ENCODE measurements around the gene RHAG.
"Not testable (repeated sequence)": the region's sequence is repeated elsewhere in the genome, so short reads cannot be mapped to it uniquely, and the experiment has no call there.

The RHAG gene

DNA sequence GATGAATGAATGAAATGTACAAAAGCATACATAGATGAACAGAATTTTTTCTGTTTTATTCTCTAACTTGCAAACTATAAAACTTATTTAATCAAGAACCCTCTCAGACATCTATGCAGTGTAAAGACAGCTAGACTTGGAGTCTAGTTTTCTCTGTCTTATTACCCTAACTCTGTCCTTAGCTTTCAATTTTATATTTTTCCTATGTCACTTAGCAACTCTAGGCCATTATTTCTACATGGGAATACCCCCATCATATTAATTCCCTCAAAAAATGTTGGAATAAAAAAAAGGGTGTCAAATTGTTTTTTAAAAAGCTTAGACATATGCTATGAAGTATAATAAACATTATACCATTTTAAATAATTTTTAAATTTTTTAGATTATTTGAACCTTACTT lies 1.2 kb downstream of the RHAG start:
- no peak for DNase-seq

DNA sequence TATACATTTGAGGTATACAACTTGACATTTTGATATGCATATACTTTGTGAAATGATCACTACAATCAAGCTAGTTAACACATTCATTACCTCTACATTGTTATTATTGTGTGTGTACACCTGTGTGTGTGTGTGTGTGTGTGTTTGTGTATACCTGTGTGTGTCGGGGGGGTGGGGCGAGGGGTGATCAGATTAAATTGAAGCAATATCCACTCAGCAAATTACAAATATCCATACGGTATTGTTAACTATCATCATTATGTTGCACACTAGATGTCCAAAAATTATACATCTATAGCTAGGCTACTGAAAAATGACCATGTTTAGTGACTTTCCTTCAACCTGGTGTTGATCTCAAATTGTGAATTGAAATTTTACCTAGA lies 1.8 kb downstream of the RHAG start:
- no peak for DNase-seq

DNA sequence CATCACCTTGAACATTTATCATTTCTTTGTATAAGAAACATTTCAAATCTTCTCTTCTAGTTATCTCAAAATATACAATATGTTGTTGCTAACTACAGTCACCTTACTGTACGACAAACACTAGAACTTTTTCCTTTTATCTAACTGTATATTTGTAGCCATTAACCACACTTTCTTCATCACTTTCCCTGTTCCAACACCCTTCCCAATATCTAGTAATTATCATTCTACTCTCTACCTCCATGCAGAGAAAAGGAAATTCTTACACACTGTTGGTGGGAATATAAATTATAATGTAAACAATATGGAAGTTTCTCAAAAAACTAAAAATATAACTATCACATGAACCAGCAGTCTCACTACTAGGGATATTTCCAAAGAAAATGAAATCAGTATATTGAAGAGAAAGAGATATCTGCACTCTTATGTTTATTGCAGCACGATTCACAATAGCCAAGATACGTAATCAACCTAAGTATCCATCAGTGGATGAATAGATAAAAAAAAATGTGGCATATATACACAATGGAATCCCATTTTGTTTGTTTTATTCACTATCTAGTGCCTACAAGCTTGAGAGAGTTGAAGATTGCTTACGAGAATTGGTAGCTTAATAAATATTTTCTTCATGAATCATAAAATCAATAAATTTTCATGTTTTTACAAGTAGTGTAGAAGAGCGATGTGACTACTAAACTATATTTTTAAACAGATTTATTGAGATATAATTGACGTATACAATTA lies 2.4 kb downstream of the RHAG start:
- DNase-seq, result no peak

DNA sequence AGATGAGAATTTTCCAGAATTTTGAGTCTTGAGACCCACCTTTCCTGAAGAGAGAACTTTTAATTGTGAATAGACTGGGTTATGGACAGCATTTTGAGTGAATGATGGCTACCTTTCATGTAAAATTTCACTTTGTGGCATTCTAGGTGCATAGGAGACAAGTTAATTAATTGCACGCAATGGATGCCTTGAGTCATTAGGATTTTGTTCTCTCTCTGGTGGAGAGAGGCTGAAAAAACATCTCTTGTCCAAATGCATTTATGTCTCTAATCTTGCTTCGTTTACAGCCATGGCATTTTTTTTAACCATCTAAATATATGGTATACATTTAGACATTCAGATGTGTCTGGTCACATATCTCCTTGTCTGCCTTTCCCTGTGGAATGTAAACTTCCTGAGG lies 3.1 kb downstream of the RHAG start:
- DNase-seq, result no peak

DNA sequence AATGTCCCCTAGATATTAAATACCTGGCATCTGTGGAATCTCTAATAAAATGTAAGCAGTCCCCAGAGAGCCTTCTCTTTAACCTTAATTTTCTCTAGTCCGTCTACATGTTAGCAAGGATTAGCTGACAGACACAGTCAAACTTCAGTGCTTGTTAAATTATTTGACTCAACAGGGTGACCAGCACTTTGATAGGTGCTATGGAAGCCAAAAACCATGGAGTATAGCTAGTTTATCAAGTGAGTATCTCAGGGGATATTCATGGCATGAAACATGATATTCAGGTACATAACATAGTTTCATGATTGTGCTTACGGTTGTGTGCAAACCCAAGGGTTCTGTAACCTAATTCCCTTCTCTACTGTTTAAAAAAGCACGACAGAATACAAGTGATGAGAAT lies 3.9 kb downstream of the RHAG start:
- no peak for DNase-seq

DNA sequence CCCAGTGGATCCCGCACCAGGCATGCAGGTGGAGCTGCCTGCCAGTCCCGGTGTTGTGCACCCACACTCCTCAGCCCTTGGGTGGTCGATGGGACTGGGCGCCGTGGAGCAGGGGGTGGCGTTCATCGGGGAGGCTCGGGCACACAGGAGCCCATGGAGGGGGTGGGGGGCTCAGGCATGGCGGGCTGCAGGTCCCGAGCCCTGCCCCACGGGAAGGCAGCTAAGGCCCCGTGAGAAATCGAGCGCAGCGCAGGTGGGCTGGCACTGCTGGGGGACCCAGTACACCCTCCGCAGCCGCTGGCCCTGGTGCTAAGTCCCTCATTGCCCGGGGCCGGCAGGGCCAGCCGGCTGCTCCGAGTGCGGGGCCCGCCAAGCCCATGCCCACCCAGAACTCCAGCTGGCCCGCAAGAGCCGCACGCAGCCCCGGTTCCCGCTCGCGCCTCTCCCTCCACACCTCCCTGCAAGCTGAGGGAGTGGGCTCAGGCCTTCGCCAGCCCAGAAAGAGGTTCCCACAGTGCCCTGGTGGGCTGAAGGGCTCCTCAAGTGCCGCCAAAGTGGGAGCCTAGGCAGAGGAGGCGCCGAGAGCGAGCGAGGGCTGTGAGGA lies 7.1 kb downstream of the RHAG start:
- not testable (repeated sequence) for DNase-seq

DNA sequence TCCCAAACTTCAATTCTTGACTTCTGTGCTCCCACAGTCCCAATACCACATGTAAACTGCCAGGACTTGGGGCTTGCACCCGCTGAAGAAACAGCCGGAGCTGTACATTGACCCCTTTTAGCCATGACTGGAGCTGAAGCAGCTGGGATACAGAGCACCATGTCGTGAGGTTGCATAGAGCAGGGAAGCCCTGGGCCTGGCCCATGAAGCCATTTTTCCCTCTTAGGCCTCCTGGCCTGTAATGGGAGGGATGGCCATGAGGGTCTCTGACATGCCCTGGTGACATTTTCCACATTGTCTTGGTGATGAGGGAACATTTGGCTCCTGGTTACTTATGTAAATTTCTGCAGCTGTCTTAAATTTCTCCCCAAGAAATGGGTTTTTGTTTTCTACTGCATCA lies 9.8 kb downstream of the RHAG start:
- DNase-seq, result no peak

DNA sequence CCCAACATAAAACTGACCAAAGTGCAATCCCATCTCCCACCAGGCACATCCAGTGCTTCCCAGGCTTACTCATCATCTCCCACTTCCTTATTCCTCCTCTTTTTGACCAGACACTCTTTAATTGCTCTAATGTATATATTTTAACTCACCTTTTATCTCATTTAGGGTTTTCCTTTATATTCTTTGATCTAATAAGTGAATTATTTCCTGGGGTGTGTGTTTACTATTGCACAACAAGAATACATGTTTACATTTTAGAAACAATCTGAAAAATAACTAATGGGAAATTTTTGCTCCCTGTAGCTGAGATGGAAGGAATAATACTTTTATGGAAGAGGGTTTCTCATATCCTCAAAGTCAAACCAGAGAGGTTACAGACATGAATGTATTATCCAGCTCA lies 18.4 kb downstream of the RHAG start:
- no peak for DNase-seq

DNA sequence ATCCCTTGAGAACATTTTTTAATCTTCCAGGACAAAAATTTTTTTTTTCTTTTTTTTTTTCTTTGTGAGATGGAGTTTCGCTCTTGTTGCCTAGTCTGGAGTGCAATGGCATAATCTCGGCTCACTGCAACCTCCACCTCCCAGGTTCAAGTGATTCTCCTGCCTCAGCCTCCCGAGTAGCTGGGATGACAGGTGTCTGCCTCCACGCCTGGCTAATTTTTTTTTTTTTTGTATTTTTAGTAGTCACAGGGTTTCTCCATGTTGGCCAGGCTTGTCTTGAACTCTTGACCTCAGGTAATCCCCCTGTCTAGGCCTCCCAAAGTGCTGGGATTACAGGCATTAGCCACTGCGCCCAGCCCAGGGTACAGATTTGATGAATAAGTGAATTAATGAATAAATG lies 22.5 kb downstream of the RHAG start:
- not testable (repeated sequence) for DNase-seq

DNA sequence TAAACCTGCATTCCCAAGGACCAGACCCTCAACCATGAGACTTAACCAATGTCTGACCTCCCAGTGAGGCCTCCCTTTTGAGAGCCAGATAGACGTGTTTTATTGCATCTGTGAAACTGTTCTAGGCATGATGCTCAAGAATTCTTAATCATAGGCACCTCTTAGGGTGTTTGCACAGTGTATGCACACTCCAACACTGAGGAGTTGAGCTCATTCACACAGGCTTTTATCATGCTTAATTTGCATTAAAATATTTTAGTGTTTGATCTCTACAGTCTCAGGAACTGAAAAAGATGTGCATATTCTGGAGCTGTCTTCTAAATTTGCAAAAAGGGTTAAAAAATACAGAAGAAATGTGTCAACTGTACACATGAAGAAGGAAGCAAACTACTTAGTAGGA lies 27.4 kb downstream of the RHAG start:
- no peak for DNase-seq

DNA sequence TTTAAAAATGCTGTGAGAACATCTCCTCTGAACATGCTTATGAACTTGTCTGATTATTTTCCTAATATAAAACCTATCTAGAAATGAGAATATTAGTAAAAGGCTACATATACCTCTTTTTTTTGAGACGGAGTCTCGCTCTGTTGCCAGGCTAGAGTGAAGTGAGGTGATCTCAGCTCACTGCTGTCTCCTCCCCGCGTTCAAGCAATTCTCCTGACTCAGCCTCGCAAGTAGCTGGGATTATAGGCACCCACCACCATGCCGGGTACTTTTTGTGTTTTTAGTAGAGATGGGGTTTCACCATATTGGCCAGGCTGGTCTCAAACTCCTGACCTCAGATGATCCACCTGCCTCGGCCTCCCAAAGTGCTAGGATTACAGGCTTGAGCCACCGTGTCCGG lies 28.4 kb downstream of the RHAG start:
- not testable (repeated sequence) for DNase-seq

DNA sequence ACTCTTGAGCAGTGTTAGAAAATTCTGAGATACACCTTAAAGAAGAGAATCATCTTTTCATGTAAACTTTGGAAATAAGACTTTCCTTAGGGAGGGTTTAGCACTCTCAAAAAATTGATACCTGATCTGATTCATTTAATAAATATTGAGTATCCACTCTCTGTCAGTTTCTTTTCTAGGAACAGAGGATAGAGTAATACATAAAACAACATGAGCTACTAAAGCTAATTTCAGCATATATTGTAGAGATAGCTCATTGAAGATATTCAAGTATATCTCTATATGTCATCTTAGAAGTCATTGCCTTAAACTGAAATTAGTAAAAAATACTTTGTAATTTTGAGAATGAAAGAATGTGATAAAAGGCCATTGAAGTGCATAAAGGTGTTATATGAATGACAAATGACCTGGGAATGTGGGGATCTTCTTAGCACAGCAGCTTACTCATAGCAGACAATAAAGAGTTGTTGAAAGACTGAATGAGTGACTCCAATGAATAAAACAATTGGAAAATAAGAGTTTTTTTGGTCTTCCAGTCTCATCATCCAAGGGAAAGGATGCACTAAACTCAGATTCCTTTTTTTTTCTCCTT lies 29.2 kb downstream of the RHAG start:
- no peak for DNase-seq

DNA sequence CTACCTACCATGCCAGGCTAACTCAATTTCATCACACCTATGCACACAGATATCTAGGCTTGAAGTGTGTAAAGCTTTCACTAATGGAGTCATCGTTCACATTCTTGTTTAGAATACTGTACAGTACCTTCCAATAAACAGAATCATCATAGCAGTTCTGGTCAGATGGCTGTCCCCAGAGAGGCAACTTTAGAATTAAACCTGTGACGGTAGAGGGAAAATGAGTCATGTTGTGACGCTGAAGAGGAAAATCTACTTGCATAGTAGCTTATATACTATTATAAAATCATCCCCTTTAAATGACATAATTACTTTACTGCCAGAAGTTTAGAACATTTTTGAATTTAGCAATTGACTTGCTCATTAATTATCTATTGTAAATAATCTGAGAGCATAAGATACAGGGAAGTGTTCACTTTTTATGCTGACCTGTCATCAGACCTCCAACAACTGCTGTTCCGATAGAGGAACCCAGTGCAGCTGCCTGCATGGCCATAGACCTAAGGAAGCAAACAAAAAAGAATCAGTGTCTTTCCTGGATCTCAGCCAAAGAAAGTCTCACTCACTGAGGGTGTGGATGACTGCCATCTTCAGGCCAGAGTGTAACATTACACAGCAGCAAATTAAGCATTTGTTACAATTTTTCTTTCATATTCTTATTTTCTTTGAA lies 29.8 kb downstream of the RHAG start:
- DNase-seq, result peak; percentile 5

DNA sequence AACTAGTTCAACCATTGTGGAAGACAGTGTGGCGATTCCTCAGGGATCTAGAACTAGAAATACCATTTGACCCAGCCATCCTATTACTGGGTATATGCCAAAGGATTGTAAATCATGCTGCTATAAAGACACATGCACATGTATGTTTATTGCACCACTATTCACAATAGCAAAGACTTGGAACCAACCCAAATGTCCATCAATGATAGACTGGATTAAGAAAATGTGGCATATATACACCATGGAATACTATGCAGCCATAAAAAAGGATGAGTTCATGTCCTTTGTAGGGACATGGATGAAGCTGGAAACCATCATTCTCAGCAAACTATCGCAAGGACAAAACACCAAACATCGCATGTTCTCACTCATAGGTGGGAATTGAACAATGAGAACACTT lies 32.6 kb downstream of the RHAG start:
- not testable (repeated sequence) for DNase-seq

DNA sequence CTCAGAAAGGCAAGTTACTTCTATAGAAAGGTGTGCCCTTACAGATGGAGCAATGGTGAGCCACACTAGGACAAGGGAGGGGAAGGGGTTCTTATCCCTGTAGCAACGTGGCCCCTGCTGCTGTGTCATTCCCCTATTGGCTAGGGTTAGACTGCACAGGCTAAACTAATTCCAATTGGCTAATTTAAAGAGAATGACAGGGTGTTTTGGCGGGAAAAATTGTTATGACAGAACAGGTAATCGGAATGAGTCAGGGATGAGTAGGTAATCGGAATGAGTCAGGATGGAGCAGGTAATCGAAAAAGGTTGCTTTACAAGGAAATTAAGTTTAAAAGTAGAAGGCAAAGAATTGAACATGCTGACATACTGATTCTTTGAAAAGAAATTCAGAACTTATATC lies 49.4 kb downstream of the RHAG start:
- DNase-seq, result not testable (repeated sequence)

DNA sequence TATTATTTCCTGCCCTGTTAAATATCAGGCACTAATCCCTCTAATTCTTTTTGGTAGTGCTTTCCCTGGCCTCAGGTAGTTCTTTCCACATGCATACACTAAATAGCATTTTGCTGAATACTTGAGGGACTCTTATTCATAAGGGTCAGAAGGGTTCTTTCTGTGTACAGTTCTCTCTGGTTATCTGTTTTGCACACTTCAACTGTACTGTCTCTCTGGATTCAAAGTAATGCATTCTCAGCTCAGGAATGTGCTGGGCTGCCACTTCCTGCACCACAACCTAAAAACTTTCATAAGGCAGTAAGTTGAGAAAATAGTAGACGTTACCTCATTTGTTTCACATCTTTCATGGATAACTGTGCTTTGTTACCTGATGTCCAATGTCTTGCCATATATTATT lies 54.1 kb downstream of the RHAG start:
- no peak for DNase-seq

DNA sequence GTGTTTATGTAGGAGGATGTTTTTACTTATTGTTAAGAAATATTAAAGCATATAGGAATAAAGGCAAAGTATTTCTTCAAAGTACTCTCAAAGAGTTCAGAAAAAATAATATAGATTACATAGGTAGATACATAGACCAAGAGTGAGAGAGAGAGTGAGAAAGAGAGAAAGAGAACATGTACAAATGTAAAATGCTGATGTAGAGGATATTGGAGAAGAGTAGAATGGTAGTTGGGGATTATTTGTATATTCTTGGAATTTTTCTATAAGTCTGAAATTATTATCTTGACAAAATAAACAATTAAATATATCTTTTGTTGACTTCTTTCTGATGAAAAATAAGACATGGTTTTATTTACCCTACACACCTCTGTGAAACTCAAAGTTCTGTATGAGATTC lies 57.0 kb downstream of the RHAG start:
- DNase-seq, result no peak

DNA sequence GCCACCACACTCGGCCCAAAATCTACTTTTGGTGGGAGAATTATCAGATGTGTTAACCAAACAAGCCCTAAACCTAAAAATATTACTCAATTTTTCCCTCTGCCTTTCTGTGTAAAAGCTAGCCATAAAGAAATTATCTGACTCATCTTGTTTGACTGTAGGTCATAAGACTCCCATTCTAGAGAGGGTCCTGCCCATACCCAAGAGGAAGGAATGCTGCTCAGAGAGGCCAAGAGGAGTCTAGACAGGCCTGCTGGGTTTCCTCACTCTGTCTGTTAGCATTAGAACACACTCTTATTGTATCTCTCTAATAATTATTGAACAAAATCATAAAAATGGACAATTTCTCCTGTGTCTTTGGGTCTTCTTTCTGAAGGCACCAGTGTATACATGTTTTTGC lies 60.0 kb downstream of the RHAG start:
- DNase-seq, result no peak

DNA sequence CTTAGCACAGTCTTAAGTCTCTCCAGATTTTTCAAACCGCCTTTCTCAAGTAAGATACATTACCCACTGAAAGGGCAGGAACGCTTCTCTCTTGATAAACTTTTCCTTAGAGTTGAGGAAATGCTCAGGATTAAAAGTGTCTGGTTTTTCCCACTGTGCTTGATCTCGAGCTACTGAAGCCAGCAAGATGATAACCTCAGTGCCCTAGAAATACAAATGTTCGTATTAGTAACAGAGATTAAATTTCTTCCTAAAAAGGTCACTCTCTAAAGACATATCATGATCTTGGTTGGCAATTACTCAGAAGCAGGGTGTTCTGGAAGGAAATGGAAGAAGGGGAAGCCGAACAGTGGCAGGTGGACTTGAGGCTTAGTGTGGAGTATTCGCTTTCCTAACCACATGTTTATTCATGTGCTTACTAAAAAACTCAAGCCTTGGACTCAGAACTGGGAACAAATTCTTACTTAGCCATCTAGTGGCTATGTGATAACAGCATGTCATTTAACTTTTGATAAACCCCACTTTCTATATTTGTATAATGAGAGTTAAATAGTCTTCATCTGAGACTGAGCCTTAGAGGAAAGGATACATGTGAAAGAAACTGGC lies 66.1 kb downstream of the RHAG start:
- no peak for DNase-seq

DNA sequence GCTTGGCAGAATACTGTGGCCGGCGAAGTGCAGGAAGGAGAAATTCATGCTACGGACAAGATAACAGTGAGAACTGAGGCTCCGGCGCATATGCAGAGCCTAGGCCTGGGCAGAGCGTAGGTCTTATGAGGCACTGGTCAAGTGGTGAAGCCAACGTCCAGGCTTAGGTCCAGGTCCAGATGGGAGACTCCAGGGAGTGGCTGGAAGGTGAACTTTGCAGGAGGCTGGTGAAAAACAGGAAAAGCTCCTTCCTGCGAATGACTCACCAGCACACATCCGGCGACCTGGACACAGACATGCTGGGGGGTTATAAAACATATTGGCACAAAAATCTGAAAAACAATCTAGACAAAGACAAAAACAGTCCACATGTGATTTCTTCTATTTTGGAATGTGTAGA lies 70.8 kb downstream of the RHAG start:
- no peak for DNase-seq

DNA sequence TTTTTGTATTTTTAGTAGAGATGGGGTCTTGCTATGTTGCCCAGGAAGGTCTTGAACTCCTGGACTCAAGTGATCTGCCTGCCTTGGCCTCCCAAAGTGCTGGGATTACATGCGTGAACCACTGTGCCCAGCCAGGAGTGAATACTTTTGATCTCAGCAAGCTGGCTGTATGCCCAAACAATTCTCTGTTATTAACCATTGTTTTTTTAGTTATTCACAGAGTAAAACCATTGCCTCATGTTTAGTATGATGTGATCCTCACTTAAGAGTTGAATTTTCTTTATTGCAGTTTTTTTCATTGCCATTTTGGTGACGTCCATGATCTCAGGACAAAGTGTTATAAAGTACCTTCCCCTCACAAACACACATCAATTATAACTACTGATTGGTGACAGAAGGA lies 71.4 kb downstream of the RHAG start:
- no peak for DNase-seq

DNA sequence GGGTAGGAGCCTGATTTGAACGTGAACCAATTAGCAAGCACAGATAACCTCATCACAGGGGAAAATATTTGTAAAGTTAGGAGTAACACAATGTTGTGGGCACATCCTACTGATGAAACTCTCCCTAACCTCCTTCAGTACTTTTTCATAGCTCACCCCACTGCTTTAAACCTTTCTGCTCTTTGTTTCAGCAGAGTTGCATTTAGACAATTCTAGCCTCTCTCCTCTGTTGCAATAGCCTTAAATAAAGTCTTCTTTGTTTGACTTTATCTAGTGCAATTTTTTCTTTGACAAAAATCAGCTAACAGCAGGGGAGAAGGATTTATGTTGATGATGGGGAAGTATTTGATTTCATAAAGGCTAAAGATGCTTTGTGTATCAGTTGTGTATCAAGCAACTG lies 72.1 kb downstream of the RHAG start:
- no peak for DNase-seq

DNA sequence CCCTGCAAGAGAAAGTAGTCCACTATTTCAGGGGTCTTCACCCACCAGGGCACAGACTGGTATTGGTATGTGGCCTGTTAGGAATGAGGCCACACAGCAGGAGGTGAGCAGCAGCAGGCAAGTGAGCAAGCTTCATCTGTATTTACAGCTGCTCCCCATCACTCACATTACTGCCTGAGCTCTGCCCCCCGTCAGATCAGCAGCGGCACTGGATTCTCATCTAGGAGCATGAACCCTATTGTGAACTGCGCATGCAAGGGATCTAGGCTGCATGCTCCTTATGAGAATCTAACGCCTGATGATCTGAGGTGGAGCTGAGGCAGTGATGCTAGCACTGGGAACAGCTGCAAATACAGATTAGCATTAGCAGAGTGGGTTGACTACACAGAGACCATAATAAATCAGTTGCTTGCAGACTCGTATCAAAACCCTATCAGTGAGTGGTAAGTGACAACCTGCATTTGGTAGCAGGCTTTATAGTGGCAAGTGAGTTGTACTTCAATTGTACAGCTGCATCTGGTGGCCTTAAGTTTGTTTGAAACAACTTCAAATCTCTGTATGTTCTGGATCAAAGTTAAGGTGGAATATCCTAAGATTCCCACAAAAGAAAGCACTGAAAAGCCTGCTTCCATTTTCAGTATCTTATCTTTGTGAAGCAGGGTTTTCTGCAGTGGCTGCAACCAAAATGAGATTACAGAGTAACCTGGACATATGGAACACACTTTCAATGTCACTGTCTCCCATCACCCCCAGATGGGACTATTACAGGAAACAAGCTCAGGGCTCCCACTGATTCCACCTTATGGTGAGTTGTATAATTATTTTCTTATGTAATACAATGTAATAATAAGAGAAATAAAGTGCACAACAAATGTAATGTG lies 73.4 kb downstream of the RHAG start:
- no peak for DNase-seq
